Stimulated activated CD4-positive, alpha-beta T cell treated with anti-CD3 and anti-CD28 coated beads, Interleukin-1b, Interleukin-23, amount 100 ng/mL, for 1 hour (primary cell): ENCODE data around the gene LIX1.

ENCODE experiments used
- DNase-seq, 2 donors: peaks; one replicate each; pipeline ENCODE4 v3.0.0-alpha.2; 2020; ENCODE audit warnings: low read depth in 2 of 2

The LIX1 gene

GRCh38 chr5:97074859-97075489 lies 67.4 kb downstream of the LIX1 start:
- no peak for DNase-seq

DNA sequence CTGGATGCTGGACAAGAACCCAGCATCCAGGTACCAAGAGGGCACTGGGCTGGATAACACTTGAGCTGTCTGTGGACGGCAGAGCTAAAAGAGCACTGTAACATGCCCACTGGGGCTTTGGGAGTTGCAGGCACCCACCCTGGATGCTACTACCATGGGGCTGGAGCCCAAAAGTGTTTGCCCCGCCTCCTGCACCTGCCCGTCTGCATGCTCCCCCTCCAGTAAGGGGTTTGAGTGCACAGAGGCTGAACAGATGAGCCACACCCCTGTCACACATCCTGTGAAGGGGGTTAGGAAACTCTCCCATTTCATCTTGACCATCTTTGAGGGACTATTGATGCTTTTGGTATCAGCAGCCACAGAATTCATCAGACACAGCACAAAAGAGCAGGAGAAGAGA lies 69.0 kb downstream of the LIX1 start:
- DNase-seq: no peak

GRCh38 chr5:97072696-97073095 lies 69.7 kb downstream of the LIX1 start:
- no peak for DNase-seq

DNA sequence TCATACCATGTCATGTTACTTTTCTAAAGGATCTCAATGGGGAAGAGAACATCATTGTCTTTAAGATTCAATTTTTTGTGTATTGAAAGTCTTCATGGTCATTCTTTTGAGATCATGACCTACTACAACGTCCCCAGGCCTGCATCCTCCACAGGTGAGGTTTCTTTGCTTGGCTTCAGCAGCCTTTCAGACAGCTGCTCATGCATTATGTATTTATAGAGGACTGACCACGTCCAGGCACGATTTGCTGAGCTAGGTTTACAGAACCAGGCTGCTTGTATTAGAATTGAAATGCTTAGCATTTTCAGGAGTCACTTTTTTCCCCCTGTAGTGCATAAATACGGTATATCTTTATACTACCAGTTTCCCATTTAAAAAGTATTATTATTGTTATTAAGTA lies 70.4 kb downstream of the LIX1 start:
- no peak for DNase-seq

DNA sequence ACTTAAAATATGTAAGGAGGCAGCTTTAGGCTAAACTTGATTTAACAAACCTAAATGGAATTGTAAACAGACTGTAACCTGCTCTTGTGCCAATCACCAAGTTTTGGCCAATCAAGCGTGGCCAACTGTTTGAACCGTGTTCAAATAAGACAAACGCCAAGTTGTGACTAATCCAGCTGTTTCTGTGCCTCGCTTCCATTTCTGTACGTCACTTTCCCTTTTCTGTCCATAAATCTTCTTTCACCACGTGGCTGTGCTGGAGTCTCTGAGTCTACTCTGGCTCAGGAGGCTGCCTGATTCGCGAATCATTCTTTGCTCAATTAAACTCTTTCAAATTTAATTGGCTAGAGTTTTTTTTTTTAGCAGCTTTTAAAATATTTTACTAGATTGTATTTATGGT lies 71.3 kb downstream of the LIX1 start:
- DNase-seq: no peak

GRCh38 chr5:97070234-97070633 lies 72.2 kb downstream of the LIX1 start:
- DNase-seq: no peak

GRCh38 chr5:97067296-97067850 lies 75.0 kb downstream of the LIX1 start:
- no peak for DNase-seq

DNA sequence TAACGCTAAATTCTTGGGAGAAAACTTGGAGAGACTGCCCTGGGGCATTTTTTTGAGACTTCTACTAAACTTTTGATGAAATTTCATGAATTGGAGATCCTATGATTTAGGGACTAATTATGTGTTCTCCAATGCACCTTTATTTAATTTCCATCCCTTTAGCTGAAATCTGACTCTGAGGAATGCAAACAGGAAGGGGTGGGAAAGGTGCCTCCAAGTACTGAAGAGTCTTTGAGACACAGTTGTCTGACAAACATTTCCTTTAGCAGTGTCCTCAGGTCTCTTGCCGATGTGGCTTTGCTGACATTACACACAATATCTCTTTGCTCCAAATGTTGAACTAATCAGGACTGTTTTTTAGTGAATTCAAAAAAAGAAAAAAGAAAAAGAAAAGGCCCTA lies 76.9 kb downstream of the LIX1 start:
- DNase-seq: no peak

GRCh38 chr5:97063251-97063650 lies 79.2 kb downstream of the LIX1 start:
- DNase-seq: no peak

GRCh38 chr5:97062046-97062445 lies 80.4 kb downstream of the LIX1 start:
- no peak for DNase-seq

GRCh38 chr5:97056263-97056662 lies 86.1 kb downstream of the LIX1 start:
- no peak for DNase-seq

DNA sequence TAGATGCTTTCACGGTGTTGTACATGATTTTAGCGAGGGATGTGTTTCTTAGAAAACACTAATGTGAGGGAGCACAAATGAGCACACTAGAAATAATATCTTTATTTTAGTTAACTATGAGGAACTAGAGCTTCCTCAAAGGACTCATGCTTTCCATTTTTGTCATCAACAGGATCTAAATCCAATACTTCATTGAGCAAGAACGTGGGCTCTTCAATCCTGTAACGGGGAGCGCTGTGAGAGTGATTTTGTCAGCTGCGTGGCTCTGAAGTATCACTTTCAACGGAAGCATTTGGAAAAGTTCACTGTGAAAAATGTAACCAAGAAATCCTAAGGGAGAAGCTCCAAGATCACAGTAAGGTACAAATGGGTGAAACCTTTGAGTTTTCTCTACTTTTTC lies 93.2 kb downstream of the LIX1 start:
- DNase-seq: no peak

DNA sequence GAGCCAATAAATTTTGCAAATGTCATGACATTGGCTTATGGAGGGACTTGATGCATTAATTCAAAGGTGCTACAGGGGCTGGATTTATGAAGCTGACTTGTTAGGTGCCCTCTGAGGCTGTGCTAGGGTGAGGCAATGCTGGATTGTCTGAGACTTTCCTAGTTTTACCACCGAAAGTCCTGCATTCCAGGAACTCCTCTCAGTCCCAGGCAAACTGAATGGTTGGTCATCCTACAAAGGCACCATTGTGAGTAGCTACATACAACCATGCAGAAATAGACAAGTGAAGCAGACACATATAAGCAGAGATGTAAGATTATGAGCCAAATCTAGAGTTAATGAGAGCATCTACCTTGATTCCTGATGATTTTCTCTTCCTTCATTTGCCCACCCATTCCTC lies 95.3 kb downstream of the LIX1 start:
- DNase-seq: no peak

GRCh38 chr5:97046270-97046982 lies 96.0 kb downstream of the LIX1 start:
- no peak for DNase-seq

DNA sequence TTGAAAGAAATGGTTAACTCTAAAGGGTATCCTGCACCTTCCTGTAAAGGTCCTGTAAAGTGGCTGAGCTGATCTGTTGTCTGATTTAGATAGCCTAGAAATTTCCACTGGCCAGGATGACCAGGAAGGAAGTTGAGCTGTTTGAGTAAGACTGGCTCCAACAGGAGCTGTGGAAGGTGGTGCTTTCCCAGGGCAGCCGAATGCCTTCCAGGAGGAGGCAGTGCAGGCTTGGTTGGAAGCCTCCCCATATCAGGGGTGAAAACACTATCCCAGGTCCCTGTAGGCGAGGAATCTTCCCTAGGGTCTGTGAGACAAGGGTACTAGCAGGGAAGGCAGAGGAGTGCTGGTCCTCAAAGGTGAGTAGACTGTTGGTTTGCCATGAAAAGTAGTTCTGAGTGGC lies 98.4 kb downstream of the LIX1 start:
- DNase-seq: no peak

GRCh38 chr5:97043511-97043910 lies 98.9 kb downstream of the LIX1 start:
- no peak for DNase-seq

- no peak for DNase-seq
Measured at GRCh38 chr5:97042996-97043395, 99.4 kb downstream of the LIX1 start.
